Thymus (tissue), 11 donors: Measurements from ENCODE around the gene TRIM40. TPM values are rescaled to one million over a fixed set of nuclear protein-coding genes. Genes with fewer than 3 reads are reported as not detected.
"Not testable (repeated sequence)": the region's sequence is repeated elsewhere in the genome, so short reads cannot be mapped to it uniquely, and the experiment has no call there.

Experiments used
- DNase-seq, 9 donors: peaks; one replicate each; pipeline ENCODE4 v3.0.0-alpha.2; 2013; ENCODE audit warnings: low spot score in 9 of 9, low read depth in 6 of 9, missing footprints in 1 of 9
- H3K27ac ChIP-seq, 2 donors: one replicate each; pipeline ENCODE4 v1.5.1; 2013; ENCODE audit warnings: control low read depth in 1 of 2, low read depth in 1 of 2, low read length in 1 of 2, mild to moderate bottlenecking in 1 of 2, moderate library complexity in 1 of 2
- H3K27me3 ChIP-seq, 2 donors: one replicate each; pipeline ENCODE4 v1.5.1; 2013; ENCODE audit warnings: low read length in 1 of 2; ENCODE audit not compliant: control insufficient read depth in 2 of 2, insufficient read depth in 1 of 2
- H3K36me3 ChIP-seq, 2 donors: one replicate each; pipeline ENCODE4 v1.5.1; 2013; ENCODE audit warnings: low read length in 1 of 2, mild to moderate bottlenecking in 1 of 2, moderate library complexity in 1 of 2; ENCODE audit not compliant: control insufficient read depth in 2 of 2, insufficient read depth in 2 of 2
- H3K4me1 ChIP-seq, 2 donors: one replicate each; pipeline ENCODE4 v1.5.1; 2013; ENCODE audit warnings: low read length in 2 of 2; ENCODE audit not compliant: control insufficient read depth in 2 of 2, insufficient read depth in 2 of 2
- H3K4me3 ChIP-seq, 2 donors: one replicate each; pipeline ENCODE4 v1.5.1; 2013; ENCODE audit warnings: low read length in 2 of 2, control low read depth in 1 of 2, mild to moderate bottlenecking in 1 of 2
- H3K9me3 ChIP-seq, 2 donors: one replicate each; pipeline ENCODE4 v1.5.1; 2013; ENCODE audit warnings: low read length in 1 of 2, mild to moderate bottlenecking in 1 of 2; ENCODE audit not compliant: control insufficient read depth in 2 of 2, insufficient read depth in 1 of 2
- WGBS: extraction: QIAGEN DNeasy Blood & Tissue Kit; methylation state at CpG from one replicate; pipeline ENCODE4 v1.1.7; 2013; 5-methylcytosine and 5-hydroxymethylcytosine counted together
- polyA plus RNA-seq: library from polyadenylated mRNA; stranded (reverse); fragments of 200-250 nt; gene quantifications from one replicate; pipeline ENCODE4 v1.2.3, GENCODE V29; 2013
- total RNA-seq: library from RNA; stranded (reverse); fragments of 120-200 nt; gene quantifications from one replicate; pipeline ENCODE4 v1.2.4, GENCODE V29; 2013
- donor health status: healthy.

TRIM40 gene
- total and polyA plus RNA-seq, 2 donors = 0.09 to 0.16 TPM

DNA sequence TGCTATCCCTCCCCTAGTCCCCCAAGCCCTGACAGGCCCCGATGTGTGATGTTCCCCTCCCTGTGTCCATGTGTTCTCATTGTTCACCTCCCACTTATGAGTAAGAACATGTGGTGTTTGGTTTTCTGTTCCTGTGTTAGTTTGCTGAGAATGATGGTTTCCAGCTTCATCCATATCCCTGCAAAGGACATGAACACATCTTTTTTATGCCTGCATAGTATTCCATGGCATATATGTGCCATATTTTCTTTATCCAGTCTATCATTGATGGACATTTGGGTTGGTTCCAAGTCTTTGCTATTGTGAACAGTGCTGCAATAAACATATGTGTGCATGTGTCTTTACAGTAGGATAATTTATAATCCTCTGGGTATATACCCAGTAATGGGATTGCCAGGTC, 29.3 kb downstream of the TRIM40 start:
- not testable (repeated sequence) for H3K27me3 ChIP-seq, H3K9me3 ChIP-seq, H3K36me3 ChIP-seq, H3K4me3 ChIP-seq, H3K27ac ChIP-seq, H3K4me1 ChIP-seq, DNase-seq
- 96% methylated on average over 1 of the region's 1 CpG for WGBS

DNA sequence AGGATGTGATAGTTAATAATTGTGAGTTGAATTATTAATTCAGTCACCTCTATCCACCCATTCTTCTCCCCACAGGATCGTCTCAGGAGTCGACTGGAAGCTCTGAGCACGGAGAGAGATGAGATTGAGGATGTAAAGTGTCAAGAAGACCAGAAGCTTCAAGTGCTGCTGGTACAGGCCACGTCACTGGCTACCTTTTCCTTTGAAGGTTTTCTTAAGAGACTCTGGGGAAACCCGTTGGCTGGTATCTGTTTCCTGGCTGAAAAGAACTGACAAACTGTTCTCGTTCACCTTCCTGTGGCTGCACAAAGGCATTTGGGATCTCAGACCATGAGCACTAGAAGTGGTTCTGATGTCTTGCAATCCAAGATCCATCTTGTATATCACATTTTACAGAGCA, 31.2 kb downstream of the TRIM40 start:
- peaks cover 0 to 7% of the 10 kb centered on the region in 2 donors for H3K4me1 ChIP-seq
- no peak overlapping the region for H3K27ac ChIP-seq
- peaks cover 12 to 26% of the 10 kb centered on the region in 2 donors for H3K27me3 ChIP-seq
- no peaks in the 10 kb centered on the region for H3K9me3 ChIP-seq
- H3K36me3 ChIP-seq = no peaks in the 10 kb centered on the region
- 39% methylated on average over 6 of the region's 6 CpGs for WGBS
- no peak overlapping the region for H3K4me3 ChIP-seq
- peak in 1 of 9 donors; percentile 9 for DNase-seq

DNA sequence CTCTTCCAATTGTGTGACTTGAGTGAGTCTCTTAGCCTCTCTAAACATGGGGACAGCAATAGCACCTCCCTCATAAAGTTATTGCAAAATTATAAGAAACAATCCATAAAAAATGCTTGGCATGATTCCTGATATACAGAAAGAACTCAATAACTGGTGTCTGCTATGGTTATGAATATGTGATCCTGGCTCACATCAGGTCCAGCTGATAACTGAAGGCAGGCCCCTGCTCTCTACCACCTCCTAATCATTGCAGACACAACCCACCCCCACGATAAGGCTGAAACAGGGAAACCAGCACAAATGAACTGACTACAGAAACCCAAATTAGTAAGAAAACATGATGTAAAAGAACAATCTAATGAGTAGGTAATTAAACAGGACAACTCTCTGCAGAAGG, 32.8 kb downstream of the TRIM40 start:
- H3K36me3 ChIP-seq = no peaks in the 10 kb centered on the region
- no peak overlapping the region for H3K4me3 ChIP-seq
- H3K27me3 ChIP-seq = peaks cover 22 to 43% of the 10 kb centered on the region in 2 donors
- H3K4me1 ChIP-seq = peaks cover 0 to 4% of the 10 kb centered on the region in 2 donors
- 89% methylated on average over 1 of the region's 1 CpG for WGBS
- no peak for DNase-seq
- H3K27ac ChIP-seq = no peak overlapping the region
- H3K9me3 ChIP-seq = no peaks in the 10 kb centered on the region

DNA sequence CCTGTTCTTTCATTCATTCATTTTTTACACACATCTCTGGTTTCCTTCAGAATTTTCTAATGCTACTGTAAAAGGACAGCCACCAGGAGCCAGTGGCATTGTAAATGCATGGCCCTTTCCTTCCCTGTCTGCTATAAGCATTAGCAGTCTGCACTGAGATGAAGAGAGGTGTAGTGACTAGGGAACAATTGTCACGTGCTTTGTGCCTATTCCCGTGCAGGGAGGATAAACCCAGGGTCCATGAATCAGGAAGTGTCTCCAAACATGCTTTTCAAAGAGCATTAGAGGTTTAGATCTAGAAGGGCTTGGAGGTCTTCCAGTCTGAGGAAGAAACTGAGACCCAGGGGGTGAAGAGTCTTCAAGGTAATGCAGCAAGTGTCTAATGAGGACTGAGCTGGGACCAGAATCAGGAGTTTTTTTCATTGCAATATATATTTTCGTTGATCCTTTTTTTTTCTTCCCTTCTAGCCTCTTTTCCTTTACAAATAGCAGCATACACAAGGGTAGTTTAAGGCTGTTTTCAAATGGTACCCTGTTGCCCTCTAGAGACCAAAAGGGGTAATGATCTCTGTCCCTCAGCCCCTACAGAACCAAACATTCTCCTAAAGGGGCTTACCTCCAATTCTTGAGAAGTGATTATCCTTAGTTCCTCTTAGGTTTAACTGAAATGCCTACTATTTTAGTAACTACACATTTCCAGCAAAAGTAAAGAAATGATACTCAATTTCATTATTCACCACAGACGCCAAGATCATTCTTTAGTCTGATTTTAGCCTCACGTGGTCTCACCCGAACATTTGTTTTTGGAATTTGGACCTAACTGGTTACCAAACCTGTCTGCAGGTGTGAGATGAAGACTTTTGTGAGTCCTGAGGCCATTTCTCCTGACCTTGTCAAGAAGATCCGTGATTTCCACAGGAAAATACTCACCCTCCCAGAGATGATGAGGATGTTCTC, 34.0 kb downstream of the TRIM40 start:
- Histone ChIP-seq H3K4me1 (peaks cover 0 to 4% of the 10 kb centered on the region in 2 donors), H3K27ac (no peak overlapping the region), H3K36me3 (no peaks in the 10 kb centered on the region), H3K4me3 (no peak overlapping the region), H3K9me3 (no peaks in the 10 kb centered on the region), H3K27me3 (peaks cover 22 to 52% of the 10 kb centered on the region in 2 donors)
- peak in 8 of 9 donors; percentile 10 to 58 (median 28) for DNase-seq
- WGBS = 28% methylated on average over 7 of the region's 7 CpGs

DNA sequence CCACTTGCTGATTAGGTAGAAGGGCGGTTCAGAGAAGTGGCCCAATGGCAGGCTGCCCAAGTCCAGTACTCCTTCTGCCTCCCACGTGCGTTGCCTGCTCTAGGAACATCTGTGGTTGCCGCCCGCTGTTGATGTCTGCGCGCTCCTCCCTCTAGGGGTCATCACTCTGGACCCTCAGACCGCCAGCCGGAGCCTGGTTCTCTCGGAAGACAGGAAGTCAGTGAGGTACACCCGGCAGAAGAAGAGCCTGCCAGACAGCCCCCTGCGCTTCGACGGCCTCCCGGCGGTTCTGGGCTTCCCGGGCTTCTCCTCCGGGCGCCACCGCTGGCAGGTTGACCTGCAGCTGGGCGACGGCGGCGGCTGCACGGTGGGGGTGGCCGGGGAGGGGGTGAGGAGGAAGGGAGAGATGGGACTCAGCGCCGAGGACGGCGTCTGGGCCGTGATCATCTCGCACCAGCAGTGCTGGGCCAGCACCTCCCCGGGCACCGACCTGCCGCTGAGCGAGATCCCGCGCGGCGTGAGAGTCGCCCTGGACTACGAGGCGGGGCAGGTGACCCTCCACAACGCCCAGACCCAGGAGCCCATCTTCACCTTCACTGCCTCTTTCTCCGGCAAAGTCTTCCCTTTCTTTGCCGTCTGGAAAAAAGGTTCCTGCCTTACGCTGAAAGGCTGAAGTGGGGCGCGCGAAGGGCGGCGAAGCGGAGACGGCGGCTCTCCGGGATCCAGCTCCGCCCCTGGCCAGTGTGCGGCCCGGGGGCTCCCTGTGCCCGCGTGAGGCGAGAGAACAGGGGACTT, 35.9 kb downstream of the TRIM40 start:
- DNase-seq = no peak
- Histone ChIP-seq H3K9me3 (no peaks in the 10 kb centered on the region), H3K27me3 (peaks cover 22 to 57% of the 10 kb centered on the region in 2 donors), H3K4me1 (peaks cover 0 to 4% of the 10 kb centered on the region in 2 donors), H3K4me3 (no peak overlapping the region), H3K36me3 (no peaks in the 10 kb centered on the region), H3K27ac (no peak overlapping the region)
- 5% methylated on average over 62 of the region's 62 CpGs for WGBS

DNA sequence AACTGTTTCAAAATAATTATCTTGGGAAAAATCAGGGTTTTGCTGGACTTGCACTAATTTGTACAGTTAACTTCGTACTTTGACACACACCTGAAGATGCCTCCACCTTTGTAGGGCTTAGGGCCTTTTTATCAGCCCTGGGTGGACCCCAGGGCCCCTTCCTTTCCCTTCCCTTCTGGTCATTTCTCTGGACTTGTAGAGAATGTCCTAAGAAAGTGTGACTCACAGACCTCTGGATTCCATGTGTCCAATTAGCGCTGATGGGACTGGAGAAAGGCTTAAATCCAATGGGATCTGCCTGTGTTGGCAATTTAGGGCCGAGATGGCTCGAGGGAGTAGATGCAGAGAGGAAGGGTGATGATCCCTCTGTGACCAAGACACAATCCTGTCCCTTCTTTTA, 36.7 kb downstream of the TRIM40 start:
- no peaks in the 10 kb centered on the region for H3K9me3 ChIP-seq
- 93% methylated on average over 4 of the region's 4 CpGs for WGBS
- H3K27ac ChIP-seq = no peak overlapping the region
- peaks cover 0 to 4% of the 10 kb centered on the region in 2 donors for H3K4me1 ChIP-seq
- H3K36me3 ChIP-seq = no peaks in the 10 kb centered on the region
- no peak overlapping the region for H3K4me3 ChIP-seq
- peaks cover 22 to 62% of the 10 kb centered on the region in 2 donors for H3K27me3 ChIP-seq
- DNase-seq = no peak

DNA sequence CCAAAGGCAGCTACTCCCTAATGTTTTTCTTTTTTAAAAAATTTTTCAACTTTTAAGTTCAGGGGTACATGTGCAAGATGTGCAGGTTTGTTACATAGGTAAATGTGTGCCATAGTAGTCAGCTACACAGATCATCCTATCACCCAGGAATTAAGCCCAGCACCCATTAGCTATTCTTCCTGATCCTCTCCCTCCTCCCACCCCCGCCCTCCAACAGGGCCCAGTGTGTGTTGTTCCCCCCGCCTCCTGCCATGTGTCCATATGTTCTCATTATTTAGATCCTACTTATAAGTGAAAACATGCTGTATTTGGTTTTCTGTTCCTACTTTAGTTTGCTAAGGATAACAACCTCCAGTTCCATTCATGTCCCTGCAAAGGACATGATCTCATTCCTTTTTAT, 39.8 kb downstream of the TRIM40 start:
- peaks cover 0 to 4% of the 10 kb centered on the region in 2 donors for H3K4me1 ChIP-seq
- no peak for DNase-seq
- H3K27ac ChIP-seq = no peak overlapping the region
- 87% methylated on average over 2 of the region's 2 CpGs for WGBS
- peaks cover 20 to 52% of the 10 kb centered on the region in 2 donors for H3K27me3 ChIP-seq
- no peaks in the 10 kb centered on the region for H3K9me3 ChIP-seq
- H3K4me3 ChIP-seq = no peak overlapping the region
- no peaks in the 10 kb centered on the region for H3K36me3 ChIP-seq

DNA sequence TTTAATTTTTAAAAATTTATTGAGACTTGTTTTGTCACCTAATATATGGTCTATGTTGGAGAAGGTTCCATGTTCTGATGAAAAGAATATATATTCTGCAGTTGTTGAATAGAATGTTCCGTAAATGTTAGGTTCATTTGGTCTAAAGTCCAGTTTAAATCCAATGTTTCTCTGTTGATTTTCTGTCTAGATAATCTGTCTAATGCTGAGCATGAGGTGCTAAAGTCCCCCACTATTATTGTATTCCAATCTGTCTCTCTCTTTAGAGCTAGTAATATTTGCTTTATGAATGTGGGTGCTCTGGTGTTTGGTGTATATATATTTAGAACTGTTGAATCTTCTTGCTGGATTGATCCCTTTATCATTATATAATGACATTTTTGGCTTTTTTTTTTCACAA, 42.9 kb downstream of the TRIM40 start:
- peaks cover 0 to 21% of the 10 kb centered on the region in 2 donors for H3K27me3 ChIP-seq
- no peak overlapping the region for H3K4me3 ChIP-seq
- H3K27ac ChIP-seq = no peak overlapping the region
- peaks cover 0 to 9% of the 10 kb centered on the region in 2 donors for H3K9me3 ChIP-seq
- DNase-seq = no peak
- no peaks in the 10 kb centered on the region for H3K4me1 ChIP-seq
- WGBS = 42% methylated on average over 1 of the region's 1 CpG
- H3K36me3 ChIP-seq = no peaks in the 10 kb centered on the region

DNA sequence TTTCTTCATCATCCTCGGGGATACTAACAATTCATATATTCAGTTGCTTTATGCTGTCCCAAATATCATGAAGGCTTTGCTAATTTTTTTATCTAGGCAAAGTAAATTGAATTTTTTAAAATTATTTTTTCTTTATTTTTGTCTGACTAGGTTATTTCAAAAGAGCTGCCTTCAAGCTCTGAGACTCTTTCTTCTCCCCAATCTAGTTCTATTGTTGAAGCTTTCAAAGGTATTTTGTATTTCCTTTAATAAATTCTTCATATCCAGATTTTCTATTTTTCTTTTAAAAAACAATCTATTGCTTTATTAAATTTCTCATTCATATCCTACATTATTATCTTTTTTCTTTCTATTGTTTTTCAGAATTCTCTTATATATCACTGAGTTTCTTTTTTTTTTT, 44.2 kb downstream of the TRIM40 start:
- WGBS = 99% methylated on average over 1 of the region's 1 CpG
- DNase-seq = no peak
- Histone ChIP-seq H3K4me3 (no peak overlapping the region), H3K36me3 (peaks cover 9 to 10% of the 10 kb centered on the region in 2 donors), H3K27ac (no peak overlapping the region), H3K4me1 (no peaks in the 10 kb centered on the region), H3K27me3 (peaks cover 0 to 11% of the 10 kb centered on the region in 2 donors), H3K9me3 (peaks cover 0 to 9% of the 10 kb centered on the region in 2 donors)
